SK-N-DZ (cell line): ENCODE data around the gene FIBIN.
"Not testable (repeated sequence)": the region's sequence is repeated elsewhere in the genome, so short reads cannot be mapped to it uniquely, and the experiment has no call there.

ENCODE experiments used
- DNase-seq: peaks from one replicate; pipeline ENCODE4 v3.0.0-alpha.2; 2015; ENCODE audit warnings: low spot score

Gene FIBIN

GRCh38 chr11:26976389-26976788 lies 17.5 kb upstream of the FIBIN start:
- no peak for DNase-seq

DNA sequence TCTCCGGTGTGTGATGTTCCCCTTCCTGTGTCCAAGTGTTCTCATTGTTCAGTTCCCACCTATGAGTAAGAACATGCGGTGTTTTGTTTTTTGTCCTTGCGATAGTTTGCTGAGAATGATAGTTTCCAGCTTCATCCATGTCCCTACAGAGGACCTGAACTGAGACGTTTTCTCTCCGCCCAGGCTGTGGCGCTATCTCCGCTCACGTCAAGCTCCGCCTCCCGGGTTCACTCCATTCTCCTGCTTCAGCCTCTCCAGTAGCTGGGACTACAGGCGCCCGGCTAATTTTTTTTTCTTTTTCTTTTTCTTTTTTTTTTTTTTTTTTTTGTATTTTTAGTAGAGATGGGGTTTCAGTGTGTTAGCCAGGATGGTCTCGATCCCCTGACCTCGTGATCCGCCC lies 16.7 kb upstream of the FIBIN start:
- not testable (repeated sequence) for DNase-seq

- DNase-seq: no peak
Observed at GRCh38 chr11:26983645-26984044, 10.3 kb upstream of the FIBIN start.

DNA sequence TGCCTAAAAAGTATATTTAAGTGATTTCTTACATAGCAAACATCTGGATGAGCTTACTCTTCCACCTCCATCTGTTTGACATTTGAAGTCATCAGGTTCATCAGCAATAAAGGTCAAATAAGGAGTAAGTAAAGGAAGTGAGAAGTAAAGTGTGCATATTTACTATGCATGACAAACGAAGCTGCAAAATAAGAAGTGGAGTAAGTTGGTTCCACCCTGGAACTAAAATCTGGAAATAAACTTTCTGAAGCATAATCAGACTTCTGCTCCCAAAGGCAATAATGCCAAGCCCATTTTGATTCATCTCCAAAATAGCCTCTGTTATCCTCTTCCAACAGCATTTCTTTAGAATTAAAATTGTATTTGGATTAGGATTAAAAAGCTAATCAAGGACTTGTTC lies 8.4 kb upstream of the FIBIN start:
- DNase-seq: no peak

GRCh38 chr11:26985943-26986342 lies 8.0 kb upstream of the FIBIN start:
- DNase-seq: no peak

- DNase-seq: no peak
Observed at GRCh38 chr11:26987272-26987671, 6.6 kb upstream of the FIBIN start.

DNA sequence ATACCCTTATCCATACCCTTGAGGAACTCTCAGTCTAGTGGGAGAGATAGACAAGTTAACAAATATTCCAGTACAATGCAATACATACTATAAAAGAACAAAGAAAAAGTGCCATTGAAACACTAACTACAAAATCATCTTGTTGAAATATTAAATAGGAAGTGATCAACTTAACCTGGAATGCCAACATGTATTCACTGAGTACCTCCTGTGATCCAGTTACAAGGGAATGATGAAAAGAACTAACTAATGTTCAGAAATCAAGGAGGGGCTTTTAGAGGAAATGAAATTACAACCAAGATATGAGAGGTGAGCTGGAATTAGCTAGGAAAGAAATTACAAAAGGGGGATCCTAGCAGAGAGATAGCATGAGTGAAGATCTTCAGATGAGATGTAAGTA lies 6.2 kb upstream of the FIBIN start:
- DNase-seq: no peak

- DNase-seq: no peak
Observed at GRCh38 chr11:26992031-26992541, 1.8 kb upstream of the FIBIN start.

- DNase-seq: no peak
Observed at GRCh38 chr11:26994631-26995095, 751 bp downstream of the FIBIN start.

GRCh38 chr11:26995701-26996460 lies 2.0 kb downstream of the FIBIN start:
- no peak for DNase-seq

GRCh38 chr11:26997378-26997777 lies 3.5 kb downstream of the FIBIN start:
- no peak for DNase-seq

DNA sequence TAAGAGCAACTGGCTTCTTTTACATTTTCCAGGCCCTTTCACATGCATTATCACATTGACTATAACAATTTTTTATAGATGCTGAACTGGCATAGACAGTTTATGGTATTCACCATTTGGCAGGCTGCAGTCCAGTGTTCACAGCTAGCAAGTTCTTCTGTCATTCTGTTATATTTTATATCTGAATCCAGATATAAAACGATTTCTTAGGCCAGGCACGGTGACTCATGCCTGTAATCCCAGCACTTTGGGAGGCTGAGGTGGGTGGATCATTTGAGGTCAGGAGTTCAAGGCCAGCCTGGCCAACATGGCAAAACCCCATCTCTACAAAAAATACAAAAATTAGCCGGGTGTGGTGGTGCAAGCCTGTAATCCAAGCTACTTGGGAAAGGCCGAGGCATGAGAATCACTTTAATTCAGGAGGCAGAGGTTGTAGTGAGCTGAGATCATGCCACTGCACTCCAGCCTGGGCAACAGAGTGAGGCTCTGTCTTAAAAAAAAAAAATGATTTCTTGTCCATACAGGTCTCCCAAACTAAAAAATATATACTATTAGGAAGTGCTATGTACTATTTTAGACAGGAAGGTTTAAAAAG lies 7.3 kb downstream of the FIBIN start:
- not testable (repeated sequence) for DNase-seq

GRCh38 chr11:27002431-27002830 lies 8.5 kb downstream of the FIBIN start:
- DNase-seq: no peak

DNA sequence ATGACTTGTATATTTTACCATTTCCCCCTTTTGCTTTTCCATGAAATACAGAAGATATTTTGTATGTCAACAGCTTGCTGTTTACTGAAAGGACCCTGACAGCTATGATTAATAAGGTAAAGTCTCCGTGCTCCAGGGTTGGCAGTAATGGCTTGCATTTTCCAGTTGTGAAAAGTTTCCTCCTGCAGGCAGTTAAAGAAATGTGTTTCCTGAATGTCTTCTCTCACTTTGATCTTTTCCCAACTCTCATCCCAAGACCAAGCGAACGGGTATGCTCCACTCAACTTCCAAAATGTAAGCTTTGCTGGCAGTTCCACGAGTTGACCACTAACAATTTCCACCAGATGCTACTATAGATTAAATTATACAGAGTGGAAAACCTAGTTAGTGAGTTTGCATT lies 8.9 kb downstream of the FIBIN start:
- DNase-seq: peak; percentile 16

GRCh38 chr11:27004103-27004502 lies 10.2 kb downstream of the FIBIN start:
- DNase-seq: no peak

- DNase-seq: no peak
Observed at GRCh38 chr11:27008811-27009535, 15.1 kb downstream of the FIBIN start.

DNA sequence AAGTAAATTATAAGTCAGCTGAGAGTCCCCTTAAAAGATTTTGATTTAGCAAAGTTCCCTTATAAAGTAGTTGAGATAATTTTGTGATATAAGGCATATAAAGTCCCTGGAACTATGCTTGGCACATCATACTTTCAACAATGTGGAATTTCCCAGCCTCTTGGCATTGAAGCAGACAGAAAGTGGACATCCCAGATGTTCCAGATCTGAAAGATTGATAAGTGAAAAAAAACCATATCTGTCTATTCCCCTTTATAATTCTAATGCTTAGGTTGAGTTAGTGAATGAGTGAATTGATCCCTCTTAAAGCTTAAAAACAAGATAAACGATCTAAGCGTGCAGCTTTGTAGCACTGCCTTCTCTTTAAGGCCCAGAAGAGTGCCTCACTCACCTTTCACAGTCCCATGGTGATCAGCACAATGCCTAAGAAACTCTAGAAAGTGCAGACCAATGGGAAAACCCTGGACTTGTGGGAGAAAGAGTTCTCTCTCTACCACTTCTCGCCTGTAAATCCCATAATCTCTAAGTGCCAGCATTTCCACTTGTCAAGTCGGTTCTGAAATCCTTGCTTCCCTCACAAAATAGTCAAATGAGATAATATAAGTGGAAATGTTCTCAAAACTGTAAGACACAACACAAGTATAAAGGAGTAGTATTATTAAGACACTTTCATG lies 17.8 kb downstream of the FIBIN start:
- no peak for DNase-seq

DNA sequence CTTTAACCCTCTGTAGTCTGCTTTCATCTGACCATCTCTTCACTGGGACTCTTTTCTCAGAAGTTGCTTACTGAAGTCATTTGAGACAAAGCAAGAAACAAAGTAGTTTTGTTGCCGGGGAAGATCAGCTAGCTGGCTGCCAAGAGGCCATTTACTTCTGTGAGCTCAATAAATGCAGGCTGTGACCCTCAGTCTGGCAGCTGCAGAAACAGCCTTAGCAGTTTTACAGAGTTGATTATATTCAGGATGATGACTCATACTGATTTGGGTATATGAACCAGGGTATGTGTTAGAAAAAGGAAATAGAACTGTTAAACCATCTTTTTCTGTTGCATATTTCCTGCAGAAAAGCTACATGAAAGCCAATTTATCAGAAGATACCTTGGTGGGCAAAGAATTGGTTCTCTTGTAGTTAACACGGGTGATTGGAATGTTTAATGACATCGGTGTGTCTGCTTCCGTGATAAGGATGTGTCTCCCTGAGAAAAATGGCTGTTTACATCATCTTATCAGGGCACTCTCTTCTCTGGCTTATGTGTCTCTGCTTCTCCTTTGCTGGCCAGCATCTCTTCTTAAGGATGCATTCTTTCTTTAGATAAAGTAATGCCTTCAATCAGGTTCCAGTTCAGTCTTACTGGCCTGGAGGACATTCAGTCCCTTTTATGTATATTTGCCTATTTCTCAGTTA lies 18.5 kb downstream of the FIBIN start:
- peak; percentile 18 for DNase-seq

GRCh38 chr11:27013781-27014361 lies 20.0 kb downstream of the FIBIN start:
- no peak for DNase-seq

- no peak for DNase-seq
Observed at GRCh38 chr11:27018902-27019529, 25.1 kb downstream of the FIBIN start.
